22Rv1 (cell line): ENCODE results near the gene LPO.

ENCODE experiments used
- ZFX ChIP-seq: fragments of 450-650 bp; IDR thresholded peaks from 2 replicates; pipeline ENCODE4 v1.6.1; 2017; ENCODE audit warnings: antibody characterized with exemption, borderline replicate concordance
- TF ChIP-seq, protein P1 (sequence below): fragments of 450-650 bp; IDR thresholded peaks from 2 replicates; pipeline ENCODE4 v1.5.1; 2017; ENCODE audit warnings: mild to moderate bottlenecking

DNA sequence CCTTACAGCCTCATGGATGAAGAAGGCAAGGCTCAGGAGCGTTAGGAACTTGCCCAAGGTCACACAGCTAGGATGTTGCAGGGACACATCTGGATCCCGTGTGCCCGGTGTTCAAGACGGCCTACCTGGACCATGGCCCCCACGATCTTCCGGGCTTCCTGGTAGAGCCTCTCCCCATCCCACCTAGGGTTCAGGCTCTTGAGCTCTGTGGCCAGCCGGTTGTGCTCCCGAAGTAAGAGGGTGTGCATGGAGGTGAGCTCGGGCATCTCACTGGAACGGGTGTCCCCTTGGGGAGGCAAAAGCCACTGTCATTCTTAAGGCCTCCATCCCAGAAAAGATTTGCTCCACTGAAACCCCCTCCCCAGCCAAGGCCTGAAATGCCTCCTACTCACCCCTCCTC, 37.0 kb downstream of the LPO start:
- TF ChIP-seq, protein P1, sequence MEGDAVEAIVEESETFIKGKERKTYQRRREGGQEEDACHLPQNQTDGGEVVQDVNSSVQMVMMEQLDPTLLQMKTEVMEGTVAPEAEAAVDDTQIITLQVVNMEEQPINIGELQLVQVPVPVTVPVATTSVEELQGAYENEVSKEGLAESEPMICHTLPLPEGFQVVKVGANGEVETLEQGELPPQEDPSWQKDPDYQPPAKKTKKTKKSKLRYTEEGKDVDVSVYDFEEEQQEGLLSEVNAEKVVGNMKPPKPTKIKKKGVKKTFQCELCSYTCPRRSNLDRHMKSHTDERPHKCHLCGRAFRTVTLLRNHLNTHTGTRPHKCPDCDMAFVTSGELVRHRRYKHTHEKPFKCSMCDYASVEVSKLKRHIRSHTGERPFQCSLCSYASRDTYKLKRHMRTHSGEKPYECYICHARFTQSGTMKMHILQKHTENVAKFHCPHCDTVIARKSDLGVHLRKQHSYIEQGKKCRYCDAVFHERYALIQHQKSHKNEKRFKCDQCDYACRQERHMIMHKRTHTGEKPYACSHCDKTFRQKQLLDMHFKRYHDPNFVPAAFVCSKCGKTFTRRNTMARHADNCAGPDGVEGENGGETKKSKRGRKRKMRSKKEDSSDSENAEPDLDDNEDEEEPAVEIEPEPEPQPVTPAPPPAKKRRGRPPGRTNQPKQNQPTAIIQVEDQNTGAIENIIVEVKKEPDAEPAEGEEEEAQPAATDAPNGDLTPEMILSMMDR, result no peak
- TF ChIP-seq ZFX, result no peak
